ENCODE results near the gene MCTP1.

DNA sequence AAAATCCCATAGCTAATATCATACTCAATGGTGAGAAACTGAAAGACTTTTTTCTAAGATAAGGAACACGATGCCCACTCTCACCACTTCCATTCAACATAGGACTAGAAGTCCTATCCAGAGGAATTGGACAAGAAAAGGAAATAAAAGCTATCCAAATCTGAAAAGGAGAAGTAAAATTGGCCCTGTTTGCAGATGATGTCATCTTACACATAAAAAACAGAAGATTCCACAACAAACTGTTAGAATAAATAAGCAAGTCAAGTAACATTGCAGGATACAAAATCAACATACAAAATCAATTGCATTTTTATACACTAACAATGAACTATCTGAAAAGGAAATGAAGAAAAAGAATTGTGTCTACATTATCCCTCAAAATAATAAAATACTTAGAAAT lies 308.0 kb downstream of the MCTP1 start:
- TF ChIP-seq CTCF (IDR thresholded peaks at IDR 0.05; ENCODE audit: low read depth, low read length) (no peak), EZH2phosphoT487 (IDR thresholded peaks at IDR 0.05; ENCODE audit: low read depth) (no peak)

All from OCI-LY3 (cell line).